AG04450 (cell line): Measurements from ENCODE around the gene GCDH. TPM values are rescaled to one million over a fixed set of nuclear protein-coding genes. Genes with fewer than 3 reads are reported as not detected.
"Not testable (repeated sequence)": the region's sequence is repeated elsewhere in the genome, so short reads cannot be mapped to it uniquely, and the experiment has no call there.

ENCODE experiments used
- CTCF ChIA-PET: fragments of 300-600, 350-600 bp; formaldehyde crosslinking; extraction: SDS; loops from one replicate; lab custom pipeline; 2022; ENCODE audit warnings: antibody characterized with exemption, inconsistent platforms; lab: Charles Lee
- POLR2A ChIA-PET: fragments of 350-600 bp; formaldehyde crosslinking; extraction: SDS; loops from one replicate; lab custom pipeline; 2021; ENCODE audit warnings: antibody characterized with exemption, inconsistent platforms; lab: Yijun Ruan, JAX
- DNase-seq: peaks from one replicate; pipeline ENCODE4 v3.0.0-alpha.2; 2011; ENCODE audit warnings: low read depth, low spot score
- H3K27ac ChIP-seq: one replicate; pipeline ENCODE4 v1.5.1; 2012; ENCODE audit warnings: low read depth, low read length, control low read depth
- H3K27me3 ChIP-seq: one replicate; pipeline ENCODE4 v1.6.0; 2012; ENCODE audit warnings: low read length; ENCODE audit not compliant: control insufficient read depth, insufficient read depth
- H3K4me3 ChIP-seq: 2 replicates; pipeline ENCODE4 v1.5.1; 2011; ENCODE audit warnings: mild to moderate bottlenecking, low read depth, low read length, control low read depth
- H3K9me3 ChIP-seq: 2 replicates; pipeline ENCODE4 v1.5.1; 2012; ENCODE audit warnings: low read length; ENCODE audit not compliant: control insufficient read depth, insufficient read depth
- CTCF ChIP-seq: IDR thresholded peaks from 2 replicates; pipeline ENCODE4 v1.5.1; 2011; ENCODE audit warnings: low read depth, low read length, control low read depth, inconsistent platforms
- polyA plus RNA-seq: library from polyadenylated mRNA; depleted of rRNA; stranded (reverse); fragments of >200 nt; gene quantifications from 2 replicates; pipeline ENCODE4 v1.2.3, GENCODE V29; 2011

GCDH gene
- polyA plus RNA-seq, 1 experiment: 11.4 TPM

- ChIA-PET POLR2A (interaction anchor here (0.6 kb wide), 1 partner anchor 43 kb away, joined by 4 read pairs; no protein-coding TSS in a partner anchor), CTCF (interaction anchor here (1.2 to 1.6 kb wide), 3 partner anchors 51 to 156 kb away, joined by 3 to 4 read pairs (median 3); no protein-coding TSS in a partner anchor)
- TF ChIP-seq CTCF: no peak
- DNase-seq: no peak
- Histone ChIP-seq H3K9me3 (peaks cover 6% of the 10 kb centered on the region; the same call in 1 of the 2 replicates), H3K27ac (no peak overlapping the region), H3K27me3 (no peaks in the 10 kb centered on the region), H3K4me3 (no peak overlapping the region)
Measured at GRCh38 chr19:12913851-12914690, 23.1 kb downstream of the GCDH start.

GRCh38 chr19:12915860-12916259 lies 24.9 kb downstream of the GCDH start:
- not testable (repeated sequence) for DNase-seq
- CTCF ChIA-PET: interaction anchor here (1.4 kb wide), 1 partner anchor 68 kb away, joined by 3 read pairs; no protein-coding TSS in a partner anchor

GRCh38 chr19:12918253-12918652 lies 27.3 kb downstream of the GCDH start:
- POLR2A ChIA-PET: interaction anchor here (0.7 kb wide), 1 partner anchor 26 kb away, joined by 8 read pairs; no protein-coding TSS in a partner anchor

More at GRCh38 chr19:12915860-12916259, 24.9 kb downstream of the GCDH start:
- H3K4me3 ChIP-seq, H3K27me3 ChIP-seq, H3K9me3 ChIP-seq, H3K27ac ChIP-seq: not testable (repeated sequence)
- POLR2A ChIA-PET: interaction anchor here (0.6 kb wide), 1 partner anchor 25 kb away, joined by 3 read pairs; no protein-coding TSS in a partner anchor

GRCh38 chr19:12921047-12921446 lies 30.1 kb downstream of the GCDH start:
- Histone ChIP-seq H3K9me3 (peaks cover 6% of the 10 kb centered on the region; the same call in 1 of the 2 replicates), H3K27me3 (no peaks in the 10 kb centered on the region), H3K27ac (no peak overlapping the region), H3K4me3 (no peak overlapping the region)
- DNase-seq: no peak
- no peak for TF ChIP-seq CTCF
- ChIA-PET POLR2A (interaction anchor here (0.6 to 1.9 kb wide), 3 partner anchors 12 to 1126 kb away, joined by 5 to 13 read pairs (median 9); partner anchors contain the start of gene FARSA), CTCF (interaction anchor here (0.6 to 1.0 kb wide), 3 partner anchors 11 to 156 kb away, joined by 3 to 7 read pairs (median 4); no protein-coding TSS in a partner anchor)

More at GRCh38 chr19:12918253-12918652, 27.3 kb downstream of the GCDH start:
- Histone ChIP-seq H3K4me3 (no peak overlapping the region), H3K27ac (no peak overlapping the region), H3K9me3 (peaks cover 6% of the 10 kb centered on the region; the same call in 1 of the 2 replicates), H3K27me3 (no peaks in the 10 kb centered on the region)
- DNase-seq: no peak
- CTCF ChIA-PET: no interaction called here
- no peak for TF ChIP-seq CTCF

- no peak for DNase-seq
- H3K27ac ChIP-seq: no peak overlapping the region
- no peak for TF ChIP-seq CTCF
- ChIA-PET POLR2A (no interaction called here), CTCF (no interaction called here)
- no peaks in the 10 kb centered on the region for H3K27me3 ChIP-seq
- H3K9me3 ChIP-seq: peaks cover 6% of the 10 kb centered on the region; the same call in 1 of the 2 replicates
- H3K4me3 ChIP-seq: no peak overlapping the region
Measured at GRCh38 chr19:12922959-12923358, 32.0 kb downstream of the GCDH start.
